Medulla oblongata (tissue), 1 donor: Measurements from ENCODE around the gene LRCH1.

Experiments used
- DNase-seq: peaks from one replicate; pipeline ENCODE4 v3.0.0-alpha.2; 2015; ENCODE audit errors: extremely low spot score

The LRCH1 gene

DNA sequence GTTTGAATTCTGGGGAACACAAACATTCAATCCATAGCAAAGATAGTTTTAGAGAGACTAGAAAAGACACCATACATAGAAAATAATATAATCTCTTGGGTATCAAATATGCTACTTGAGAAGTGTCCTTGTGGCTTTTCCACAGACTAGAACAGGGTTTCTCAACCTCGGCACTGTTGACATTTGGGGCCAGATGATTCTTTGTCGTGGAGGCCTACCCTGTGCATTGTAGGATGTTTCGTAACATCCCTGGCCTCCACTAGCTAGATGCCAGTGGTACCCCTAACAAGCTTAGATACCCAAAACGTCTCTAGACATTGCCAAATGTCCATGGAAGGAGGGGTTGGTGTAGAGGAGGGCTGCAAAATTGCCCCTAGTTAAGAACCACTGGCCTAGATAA is 246.2 kb downstream of the LRCH1 start:
- no peak for DNase-seq

DNA sequence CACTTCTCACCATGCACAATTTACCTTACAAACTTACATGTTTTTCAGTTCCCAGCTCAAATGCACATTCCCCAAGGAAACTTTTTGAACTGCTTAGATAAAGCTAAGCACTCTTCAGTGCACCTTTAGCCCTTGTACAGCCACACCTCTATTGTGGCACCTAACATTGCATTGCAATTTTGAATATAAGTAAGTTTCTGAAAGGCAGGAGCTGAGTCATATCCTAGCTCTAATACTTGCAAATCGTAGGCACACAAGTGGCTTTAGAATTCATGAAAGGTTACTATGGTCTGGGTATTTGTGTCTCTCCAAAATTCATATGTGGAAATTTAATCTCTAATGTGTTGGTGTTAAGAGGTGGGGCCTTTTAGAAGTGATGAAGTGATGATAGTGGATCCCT is 248.9 kb downstream of the LRCH1 start:
- DNase-seq = no peak
